H9 (cell line): ENCODE results near the gene SETBP1. TPM values are rescaled to one million over a fixed set of nuclear protein-coding genes. Genes with fewer than 3 reads are reported as not detected.

Experiments
- DNase-seq: peaks from one replicate; pipeline ENCODE4 v3.0.0-alpha.2; 2017
- H2AFZ ChIP-seq: one replicate; pipeline ENCODE4 v1.6.1; 2013; ENCODE audit warnings: mild to moderate bottlenecking, low read length, control low read depth, moderate library complexity
- H2AK5ac ChIP-seq: 2 replicates; pipeline ENCODE4 v1.6.1; 2013; ENCODE audit warnings: low read length, control low read depth, mixed read lengths; ENCODE audit not compliant: insufficient read length
- H2BK120ac ChIP-seq: one replicate; pipeline ENCODE4 v1.6.1; 2013; ENCODE audit warnings: low read depth, mild to moderate bottlenecking, low read length, control low read depth, inconsistent platforms; ENCODE audit not compliant: poor library complexity, severe bottlenecking
- H2BK12ac ChIP-seq: 2 replicates; pipeline ENCODE4 v1.6.1; 2013; ENCODE audit warnings: low read length, control low read depth, mixed read lengths, low read depth; ENCODE audit not compliant: insufficient read length
- H2BK15ac ChIP-seq: 2 replicates; pipeline ENCODE4 v1.6.1; 2013; ENCODE audit warnings: low read depth, low read length, control low read depth
- H2BK20ac ChIP-seq: one replicate; pipeline ENCODE4 v1.6.1; 2013; ENCODE audit warnings: low read depth, mild to moderate bottlenecking, low read length, control low read depth, inconsistent platforms; ENCODE audit not compliant: poor library complexity, severe bottlenecking
- H2BK5ac ChIP-seq: 2 replicates; pipeline ENCODE4 v1.6.1; 2013; ENCODE audit warnings: low read length, control low read depth, mixed read lengths; ENCODE audit not compliant: insufficient read length
- H3K14ac ChIP-seq: 2 replicates; pipeline ENCODE4 v1.6.1; 2013; ENCODE audit warnings: low read length, control low read depth; ENCODE audit not compliant: insufficient read depth
- H3K18ac ChIP-seq: 2 replicates; pipeline ENCODE4 v1.6.1; 2013; ENCODE audit warnings: low read depth, mild to moderate bottlenecking, mixed read lengths, low read length, control low read depth; ENCODE audit not compliant: insufficient read length
- H3K23ac ChIP-seq: 2 replicates; pipeline ENCODE4 v1.6.1; 2013; ENCODE audit warnings: low read length, control low read depth, mixed read lengths, low read depth; ENCODE audit not compliant: insufficient read length
- H3K23me2 ChIP-seq: 2 replicates; pipeline ENCODE4 v1.6.1; 2013; ENCODE audit warnings: low read depth, mild to moderate bottlenecking, mixed read lengths, low read length, control low read depth; ENCODE audit not compliant: insufficient read length, poor library complexity, severe bottlenecking
- H3K27ac ChIP-seq: 2 replicates; pipeline ENCODE4 v1.5.1; 2013; ENCODE audit warnings: low read length, control low read depth, mixed read lengths, low read depth; ENCODE audit not compliant: insufficient read length
- H3K27me3 ChIP-seq: 2 replicates; pipeline ENCODE4 v1.6.1; 2013; ENCODE audit warnings: low read length, control low read depth, inconsistent platforms; ENCODE audit not compliant: insufficient read depth
- H3K4ac ChIP-seq: 2 replicates; pipeline ENCODE4 v1.6.1; 2013; ENCODE audit warnings: low read depth, mild to moderate bottlenecking, control low read depth, inconsistent platforms, low read length, moderate library complexity
- H3K4me1 ChIP-seq: 2 replicates; pipeline ENCODE4 v1.6.1; 2013; ENCODE audit warnings: low read length, control low read depth, inconsistent platforms; ENCODE audit not compliant: insufficient read depth
- H3K4me2 ChIP-seq: 2 replicates; pipeline ENCODE4 v1.6.1; 2013; ENCODE audit warnings: low read length, control low read depth, mixed read lengths; ENCODE audit not compliant: insufficient read length, insufficient read depth
- H3K56ac ChIP-seq: 2 replicates; pipeline ENCODE4 v1.6.1; 2013; ENCODE audit warnings: low read depth, mild to moderate bottlenecking, mixed read lengths, low read length, control low read depth; ENCODE audit not compliant: insufficient read length
- H3K79me1 ChIP-seq: 2 replicates; pipeline ENCODE4 v1.6.1; 2013; ENCODE audit warnings: low read depth, mild to moderate bottlenecking, moderate library complexity, low read length, control low read depth, inconsistent platforms; ENCODE audit not compliant: insufficient read depth, poor library complexity, severe bottlenecking
- H3K79me2 ChIP-seq: 2 replicates; pipeline ENCODE4 v1.6.1; 2013; ENCODE audit warnings: low read length, control low read depth, inconsistent platforms; ENCODE audit not compliant: insufficient read depth
- H3K9ac ChIP-seq: 2 replicates; pipeline ENCODE4 v1.6.1; 2013; ENCODE audit warnings: low read length, control low read depth, mixed read lengths; ENCODE audit not compliant: insufficient read length; ENCODE audit errors: extremely low read depth
- H3K9me3 ChIP-seq: one replicate; pipeline ENCODE4 v1.6.1; 2013; ENCODE audit warnings: low read depth, low read length, inconsistent platforms; ENCODE audit not compliant: control insufficient read depth
- H3T11ph ChIP-seq: one replicate; pipeline ENCODE4 v1.6.1; 2013; ENCODE audit warnings: mild to moderate bottlenecking, low read length, control low read depth, inconsistent platforms
- H4K20me1 ChIP-seq: one replicate; pipeline ENCODE4 v1.6.1; 2013; ENCODE audit not compliant: control insufficient read depth, insufficient read length, insufficient read depth
- H4K5ac ChIP-seq: 2 replicates; pipeline ENCODE4 v1.6.1; 2013; ENCODE audit warnings: low read depth, mild to moderate bottlenecking, mixed read lengths, low read length, control low read depth; ENCODE audit not compliant: insufficient read length
- H4K8ac ChIP-seq: replicated peaks from 2 replicates; pipeline ENCODE4 v1.6.1; 2013; ENCODE audit warnings: low read length, control low read depth, mixed read lengths, low read depth; ENCODE audit not compliant: insufficient read length
- H4K91ac ChIP-seq: 2 replicates; pipeline ENCODE4 v1.6.1; 2013; ENCODE audit warnings: low read depth, mild to moderate bottlenecking, moderate library complexity, mixed read lengths, low read length, control low read depth; ENCODE audit not compliant: insufficient read length
- H3K27ac Mint-ChIP-seq, 3 experiments: 2 replicates in 2 of 3; 3 replicates in 1 of 3; pipeline ENCODE4 v1.8.0; 2020 to 2021; ENCODE audit warnings: mixed read lengths in 3 of 3, mild to moderate bottlenecking in 1 of 3, moderate library complexity in 1 of 3
- H3K27me3 Mint-ChIP-seq: 2 replicates; pipeline ENCODE4 v1.8.0; 2021; ENCODE audit warnings: low read depth, mild to moderate bottlenecking, moderate library complexity, mixed read lengths
- H3K36me3 Mint-ChIP-seq, 3 experiments: 2 replicates in 2 of 3; 3 replicates in 1 of 3; pipeline ENCODE4 v1.8.0; 2020 to 2021; ENCODE audit warnings: low read depth in 3 of 3, mixed read lengths in 3 of 3; ENCODE audit not compliant: insufficient read depth in 1 of 3
- H3K4me1 Mint-ChIP-seq, 2 experiments: 2 replicates each; pipeline ENCODE4 v1.8.0; 2020; ENCODE audit warnings: mixed read lengths in 2 of 2
- H3K4me3 Mint-ChIP-seq, 2 experiments: 2 replicates in 1 of 2; 3 replicates in 1 of 2; pipeline ENCODE4 v1.8.0; 2020 to 2021; ENCODE audit warnings: mild to moderate bottlenecking in 2 of 2, mixed read lengths in 2 of 2, moderate library complexity in 1 of 2
- H3K9me3 Mint-ChIP-seq, 2 experiments: 2 replicates in 1 of 2; 3 replicates in 1 of 2; pipeline ENCODE4 v1.8.0; 2020; ENCODE audit warnings: mild to moderate bottlenecking in 2 of 2, mixed read lengths in 2 of 2, moderate library complexity in 1 of 2
- WGBS: extraction: QIAGEN DNeasy Blood & Tissue Kit; methylation state at CpG from one replicate; pipeline ENCODE4 v1.1.7; 2013; ENCODE audit warnings: missing lambda C conversion rate, low lambda C conversion rate, mixed read lengths; ENCODE audit not compliant: insufficient read length; ENCODE audit errors: extremely low coverage; 5-methylcytosine and 5-hydroxymethylcytosine counted together
- total RNA-seq: library from RNA; stranded (reverse); gene quantifications from 2 replicates; pipeline ENCODE4 v1.2.1, GENCODE V29; 2021
- TF ChIP-seq, protein P1 (sequence below): fragments of 200-600 bp; sonication (generic); conservative IDR thresholded peaks from 3 replicates; pipeline ENCODE4 v1.8.0; 2021; ENCODE audit warnings: antibody characterized with exemption, mild to moderate bottlenecking

The SETBP1 gene
- total RNA-seq, 1 experiment from 2014 or later: 4.6 TPM

DNA sequence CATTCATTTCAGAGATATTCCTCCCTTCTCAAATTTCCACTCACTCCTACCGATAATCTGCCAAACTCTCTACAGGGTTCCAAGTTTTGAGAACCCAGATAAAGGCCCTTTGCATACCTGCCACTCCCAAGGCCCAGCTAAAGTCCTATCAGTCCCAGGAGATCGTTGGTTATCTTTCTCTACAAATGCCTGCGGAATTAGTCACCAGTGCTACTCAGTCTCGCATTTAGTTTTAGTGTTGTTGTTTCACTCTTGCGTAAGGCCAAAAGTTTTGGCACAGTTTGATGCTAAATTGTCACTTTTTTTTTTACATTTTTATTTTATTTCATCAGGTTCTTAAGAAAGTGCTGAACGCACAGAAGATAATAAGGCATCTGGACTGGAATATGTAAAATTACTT lies 29.2 kb upstream of the SETBP1 start:
- no peak overlapping the region for H3K4ac ChIP-seq
- H4K91ac ChIP-seq: no peak overlapping the region
- TF ChIP-seq, protein P1, sequence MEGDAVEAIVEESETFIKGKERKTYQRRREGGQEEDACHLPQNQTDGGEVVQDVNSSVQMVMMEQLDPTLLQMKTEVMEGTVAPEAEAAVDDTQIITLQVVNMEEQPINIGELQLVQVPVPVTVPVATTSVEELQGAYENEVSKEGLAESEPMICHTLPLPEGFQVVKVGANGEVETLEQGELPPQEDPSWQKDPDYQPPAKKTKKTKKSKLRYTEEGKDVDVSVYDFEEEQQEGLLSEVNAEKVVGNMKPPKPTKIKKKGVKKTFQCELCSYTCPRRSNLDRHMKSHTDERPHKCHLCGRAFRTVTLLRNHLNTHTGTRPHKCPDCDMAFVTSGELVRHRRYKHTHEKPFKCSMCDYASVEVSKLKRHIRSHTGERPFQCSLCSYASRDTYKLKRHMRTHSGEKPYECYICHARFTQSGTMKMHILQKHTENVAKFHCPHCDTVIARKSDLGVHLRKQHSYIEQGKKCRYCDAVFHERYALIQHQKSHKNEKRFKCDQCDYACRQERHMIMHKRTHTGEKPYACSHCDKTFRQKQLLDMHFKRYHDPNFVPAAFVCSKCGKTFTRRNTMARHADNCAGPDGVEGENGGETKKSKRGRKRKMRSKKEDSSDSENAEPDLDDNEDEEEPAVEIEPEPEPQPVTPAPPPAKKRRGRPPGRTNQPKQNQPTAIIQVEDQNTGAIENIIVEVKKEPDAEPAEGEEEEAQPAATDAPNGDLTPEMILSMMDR: no peak
- no peak overlapping the region for H2BK15ac ChIP-seq
- H4K20me1 ChIP-seq: no peaks in the 10 kb centered on the region
- H3K4me1 ChIP-seq: no peaks in the 10 kb centered on the region
- H3K18ac ChIP-seq: no peak overlapping the region
- no peak overlapping the region for H3K4me2 ChIP-seq
- H3K27me3 ChIP-seq: no peaks in the 10 kb centered on the region
- no peak overlapping the region for H3K27ac Mint-ChIP-seq
- H2AK5ac ChIP-seq: no peak overlapping the region
- no peak overlapping the region for H4K5ac ChIP-seq
- no peak overlapping the region for H3K56ac ChIP-seq
- no peak overlapping the region for H3K4me3 Mint-ChIP-seq
- H3T11ph ChIP-seq: no peak overlapping the region
- H2BK120ac ChIP-seq: no peak overlapping the region
- DNase-seq: no peak
- H3K23me2 ChIP-seq: no peaks in the 10 kb centered on the region
- no peaks in the 10 kb centered on the region for H3K9me3 Mint-ChIP-seq
- no peak overlapping the region for H3K9ac ChIP-seq
- H3K4me1 Mint-ChIP-seq: peaks cover 6 to 8% of the 10 kb centered on the region in 2 experiments
- H3K9me3 ChIP-seq: no peaks in the 10 kb centered on the region
- no CpG with 5 or more reads among the region's 6 CpGs for WGBS
- H3K27ac ChIP-seq: no peak overlapping the region
- H3K79me1 ChIP-seq: no peaks in the 10 kb centered on the region
- H3K27me3 Mint-ChIP-seq: no peaks in the 10 kb centered on the region
- H2AFZ ChIP-seq: no peak overlapping the region
- no peak overlapping the region for H3K23ac ChIP-seq
- no peaks in the 10 kb centered on the region for H3K36me3 Mint-ChIP-seq
- no peak overlapping the region for H4K8ac ChIP-seq
- H2BK12ac ChIP-seq: no peak overlapping the region
- H3K14ac ChIP-seq: no peak overlapping the region
- H3K79me2 ChIP-seq: no peaks in the 10 kb centered on the region
- H2BK20ac ChIP-seq: no peak overlapping the region
- H2BK5ac ChIP-seq: no peak overlapping the region
